ENCODE data around the gene AFF2.

Gene AFF2

DNA sequence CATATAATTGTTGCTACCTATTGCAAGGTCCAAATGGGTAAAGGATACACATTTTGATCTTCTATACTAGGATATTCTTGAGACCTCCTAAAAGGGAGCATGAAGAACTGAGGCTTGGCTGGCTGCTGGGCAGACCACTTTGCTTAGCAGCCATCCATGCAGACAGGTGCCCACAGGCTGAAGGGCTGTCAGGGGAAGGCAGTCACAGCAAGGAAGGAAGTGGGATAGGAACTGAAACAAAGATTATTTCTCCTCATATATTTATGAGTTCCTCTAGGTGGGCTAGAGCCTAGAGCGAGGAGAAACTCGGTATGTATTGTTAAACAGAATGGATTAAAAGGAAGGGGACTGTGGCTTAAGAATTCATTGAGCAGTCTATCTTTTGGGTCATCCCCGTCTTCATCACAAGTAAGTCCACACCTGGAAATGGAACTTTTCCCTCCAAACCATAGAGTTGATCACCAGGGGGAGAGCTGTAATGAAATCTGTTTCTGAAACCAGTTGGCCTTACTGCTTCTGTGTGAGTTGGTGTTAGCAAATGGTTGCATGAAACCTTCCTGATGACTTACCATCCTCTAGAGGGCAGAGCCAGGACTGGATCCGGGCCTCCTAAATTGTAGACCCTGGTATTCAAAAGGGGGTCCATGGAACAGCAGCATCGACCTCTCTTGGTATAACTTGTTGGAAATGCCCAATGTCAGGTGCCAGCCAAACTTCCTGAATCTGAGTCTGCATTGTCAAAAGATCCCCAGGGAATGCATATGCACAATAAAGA, 42.3 kb downstream of the AFF2 start:
- H3K27ac ChIP-seq: peak overlapping the region; percentile 33; the same call in 1 of the 2 replicates
- peaks cover 100% of the 10 kb centered on the region for H4K20me1 ChIP-seq

DNA sequence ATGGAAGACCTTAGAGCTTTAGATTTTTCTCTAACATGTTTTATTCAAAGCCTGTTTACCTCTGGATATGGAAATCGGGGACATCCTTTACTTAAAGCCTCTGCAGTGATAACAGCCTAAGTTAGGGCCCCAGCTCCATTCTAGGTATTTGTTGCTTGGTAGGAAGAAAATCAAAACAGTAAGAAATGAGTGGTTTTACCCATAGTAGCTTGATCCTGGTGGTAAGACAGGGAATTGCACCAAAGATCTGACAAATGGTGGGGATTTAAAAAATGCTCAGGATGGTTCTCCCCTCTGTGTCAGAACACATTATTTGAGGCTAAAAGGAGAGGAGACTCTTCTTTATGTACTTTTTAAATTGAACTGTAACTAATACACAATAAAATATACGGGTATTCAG, 52.4 kb downstream of the AFF2 start:
- H3K27ac ChIP-seq: no peak overlapping the region
- H3K9ac ChIP-seq: no peak overlapping the region
- H3K36me3 ChIP-seq: peaks cover 73% of the 10 kb centered on the region
- peaks cover 53% of the 10 kb centered on the region for H3K9me3 ChIP-seq
- H4K20me1 ChIP-seq: peaks cover 100% of the 10 kb centered on the region
- no peak for TF ChIP-seq Cebpa-rat (IDR thresholded peaks at IDR 0.05)
- H3K4me2 ChIP-seq: no peak overlapping the region
- no peak overlapping the region for H3K4me3 ChIP-seq
- no peaks in the 10 kb centered on the region for H3K27me3 ChIP-seq
- peaks cover 47% of the 10 kb centered on the region for H3K4me1 ChIP-seq

More for the DNA sequence above, 42.3 kb downstream of the AFF2 start:
- TF ChIP-seq Cebpa-rat (IDR thresholded peaks at IDR 0.05): no peak
- Histone ChIP-seq H3K27me3 (no peaks in the 10 kb centered on the region), H3K4me2 (peak overlapping the region; percentile 67), H3K4me1 (peaks cover 94% of the 10 kb centered on the region), H3K9me3 (peaks cover 13% of the 10 kb centered on the region), H3K9ac (peak overlapping the region; percentile 1; the same call in 1 of the 2 replicates), H3K4me3 (0 out of 2 replicates have a peak overlapping the region, but pooled peaks have one; percentile 25), H3K36me3 (peaks cover 39% of the 10 kb centered on the region; the same call in 1 of the 2 replicates)

DNA sequence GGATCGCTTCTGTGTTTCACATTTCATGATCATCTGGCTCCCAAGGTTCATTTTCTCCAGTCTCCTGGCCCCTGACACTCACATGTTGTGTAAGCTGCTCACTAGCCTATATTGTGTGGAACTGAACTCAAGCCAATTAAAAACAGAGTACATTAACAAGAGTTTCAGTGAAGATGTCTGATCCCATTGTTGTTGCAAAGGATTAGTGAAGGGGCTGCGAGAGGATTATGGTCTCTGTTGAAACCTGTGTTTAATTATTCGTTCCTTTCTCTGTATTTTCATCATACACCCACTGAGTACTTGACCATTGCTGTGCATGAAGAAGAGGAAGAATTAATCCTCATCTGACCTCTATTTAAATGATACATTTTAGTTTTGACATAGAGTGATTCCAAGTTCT, 54.7 kb downstream of the AFF2 start:
- Histone ChIP-seq H3K4me3 (no peak overlapping the region), H3K9ac (no peak overlapping the region), H3K27me3 (no peaks in the 10 kb centered on the region), H3K4me2 (no peak overlapping the region), H3K36me3 (peaks cover 86% of the 10 kb centered on the region), H3K9me3 (peaks cover 70% of the 10 kb centered on the region), H3K27ac (no peak overlapping the region), H3K4me1 (peaks cover 24% of the 10 kb centered on the region), H4K20me1 (peaks cover 93% of the 10 kb centered on the region)
- TF ChIP-seq Cebpa-rat (IDR thresholded peaks at IDR 0.05): no peak

DNA sequence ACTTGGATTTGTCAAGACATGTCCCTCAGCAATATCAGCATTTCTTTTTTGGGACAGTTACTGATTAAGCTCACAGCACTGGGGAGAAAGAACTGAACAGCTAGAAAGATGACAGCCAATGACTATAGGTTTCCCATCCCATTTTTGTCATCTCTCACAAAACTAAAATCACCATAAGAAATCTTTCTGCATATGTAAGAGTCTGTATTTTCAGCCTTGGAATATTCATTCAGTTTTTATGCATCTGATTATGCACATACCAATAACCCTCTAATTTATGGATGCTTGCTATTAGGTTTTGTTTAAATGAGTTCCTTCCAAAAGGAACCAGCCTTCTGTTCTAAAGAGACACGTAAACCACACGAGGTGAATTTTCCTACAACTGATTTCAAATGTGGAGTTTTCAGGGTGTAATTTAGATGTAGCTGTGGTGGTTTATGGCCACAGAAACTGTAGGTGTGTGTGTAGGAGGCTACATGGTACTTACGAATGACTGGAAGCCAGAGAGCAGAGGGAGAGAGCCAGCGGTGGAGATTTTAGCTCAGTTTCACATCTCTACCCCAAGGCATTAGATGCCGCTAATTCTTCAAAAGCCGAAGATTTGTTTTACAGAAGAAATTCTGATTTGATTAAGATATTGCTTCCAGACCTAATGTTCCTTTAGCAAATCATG, 55.3 kb downstream of the AFF2 start:
- no peak overlapping the region for H3K4me2 ChIP-seq
- TF ChIP-seq Cebpa-rat (IDR thresholded peaks at IDR 0.05): no peak
- no peak overlapping the region for H3K9ac ChIP-seq
- no peaks in the 10 kb centered on the region for H3K27me3 ChIP-seq
- peaks cover 73% of the 10 kb centered on the region for H3K9me3 ChIP-seq
- peaks cover 17% of the 10 kb centered on the region for H3K4me1 ChIP-seq
- H3K27ac ChIP-seq: no peak overlapping the region
- H4K20me1 ChIP-seq: peaks cover 90% of the 10 kb centered on the region
- no peak overlapping the region for H3K4me3 ChIP-seq
- peaks cover 89% of the 10 kb centered on the region for H3K36me3 ChIP-seq

GRCh38 chrX:148556498-148556897, 56.1 kb downstream of the AFF2 start:
- H4K20me1 ChIP-seq: peaks cover 90% of the 10 kb centered on the region
- no peak overlapping the region for H3K4me2 ChIP-seq
- H3K27me3 ChIP-seq: no peaks in the 10 kb centered on the region
- TF ChIP-seq Cebpa-rat (IDR thresholded peaks at IDR 0.05): no peak
- H3K4me1 ChIP-seq: peaks cover 10% of the 10 kb centered on the region
- no peak overlapping the region for H3K9ac ChIP-seq
- peaks cover 90% of the 10 kb centered on the region for H3K36me3 ChIP-seq
- H3K9me3 ChIP-seq: peaks cover 76% of the 10 kb centered on the region
- H3K27ac ChIP-seq: no peak overlapping the region
- H3K4me3 ChIP-seq: no peak overlapping the region

GRCh38 chrX:148562846-148563245, 62.4 kb downstream of the AFF2 start:
- H3K9ac ChIP-seq: no peak overlapping the region
- no peaks in the 10 kb centered on the region for H3K27me3 ChIP-seq
- H4K20me1 ChIP-seq: peaks cover 90% of the 10 kb centered on the region
- H3K4me3 ChIP-seq: no peak overlapping the region
- H3K4me1 ChIP-seq: peaks cover 33% of the 10 kb centered on the region
- 0 out of 2 replicates have a peak overlapping the region, but pooled peaks have one; percentile 7 for H3K27ac ChIP-seq
- 0 out of 2 replicates have a peak overlapping the region, but pooled peaks have one; percentile 3 for H3K4me2 ChIP-seq
- no peak for TF ChIP-seq Cebpa-rat (IDR thresholded peaks at IDR 0.05)
- H3K9me3 ChIP-seq: peaks cover 35% of the 10 kb centered on the region
- peaks cover 55% of the 10 kb centered on the region for H3K36me3 ChIP-seq

GRCh38 chrX:148567229-148567628, 66.8 kb downstream of the AFF2 start:
- Histone ChIP-seq H3K36me3 (peaks cover 36% of the 10 kb centered on the region), H3K27ac (no peak overlapping the region), H3K4me1 (peaks cover 49% of the 10 kb centered on the region), H3K4me2 (peak overlapping the region; percentile 38; the same call in 1 of the 2 replicates), H3K4me3 (no peak overlapping the region), H3K27me3 (no peaks in the 10 kb centered on the region), H3K9ac (no peak overlapping the region), H4K20me1 (peaks cover 99% of the 10 kb centered on the region), H3K9me3 (peaks cover 27% of the 10 kb centered on the region)
- TF ChIP-seq Cebpa-rat (IDR thresholded peaks at IDR 0.05): no peak

- Histone ChIP-seq H3K9ac (no peak overlapping the region), H3K4me1 (peaks cover 49% of the 10 kb centered on the region), H3K4me3 (no peak overlapping the region), H4K20me1 (peaks cover 99% of the 10 kb centered on the region), H3K27me3 (no peaks in the 10 kb centered on the region), H3K4me2 (peak overlapping the region; percentile 38; the same call in 1 of the 2 replicates), H3K9me3 (peaks cover 29% of the 10 kb centered on the region), H3K36me3 (peaks cover 31% of the 10 kb centered on the region), H3K27ac (no peak overlapping the region)
- TF ChIP-seq Cebpa-rat (IDR thresholded peaks at IDR 0.05): no peak
These were observed 67.4 kb downstream of the AFF2 start for GRCh38 chrX:148567779-148568178.

DNA sequence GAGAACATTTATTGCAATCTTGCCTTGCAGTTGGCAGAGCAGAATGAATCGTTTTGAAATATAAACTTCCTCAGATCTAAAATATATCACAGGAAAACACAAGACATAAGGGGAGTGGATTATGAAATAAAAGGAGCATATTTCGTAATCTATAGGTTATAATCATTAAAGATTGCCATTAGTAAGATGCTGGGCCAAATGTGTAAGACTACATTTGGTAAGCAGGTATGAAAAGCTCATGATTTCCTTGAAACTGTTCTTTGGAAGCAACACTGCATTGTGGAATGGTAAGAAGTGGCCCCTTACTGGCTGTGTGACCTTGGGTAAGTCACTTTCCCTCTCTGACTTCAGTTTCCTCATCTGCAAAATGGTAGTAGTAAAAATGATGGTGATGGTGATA, 68.3 kb downstream of the AFF2 start:
- Histone ChIP-seq H3K9me3 (peaks cover 33% of the 10 kb centered on the region), H3K9ac (no peak overlapping the region), H3K27ac (no peak overlapping the region), H3K4me3 (no peak overlapping the region), H3K36me3 (peaks cover 23% of the 10 kb centered on the region; the same call in 1 of the 2 replicates), H3K4me2 (no peak overlapping the region), H3K27me3 (no peaks in the 10 kb centered on the region), H3K4me1 (peaks cover 51% of the 10 kb centered on the region), H4K20me1 (peaks cover 99% of the 10 kb centered on the region)
- TF ChIP-seq Cebpa-rat (IDR thresholded peaks at IDR 0.05): no peak

GRCh38 chrX:148572337-148572736, 71.9 kb downstream of the AFF2 start:
- no peak overlapping the region for H3K27ac ChIP-seq
- TF ChIP-seq Cebpa-rat (IDR thresholded peaks at IDR 0.05): no peak
- no peaks in the 10 kb centered on the region for H3K27me3 ChIP-seq
- H3K9ac ChIP-seq: no peak overlapping the region
- H3K4me1 ChIP-seq: peaks cover 76% of the 10 kb centered on the region
- peaks cover 17% of the 10 kb centered on the region; the same call in 1 of the 2 replicates for H3K36me3 ChIP-seq
- peaks cover 28% of the 10 kb centered on the region for H3K9me3 ChIP-seq
- peaks cover 99% of the 10 kb centered on the region for H4K20me1 ChIP-seq
- no peak overlapping the region for H3K4me3 ChIP-seq
- H3K4me2 ChIP-seq: peak overlapping the region; percentile 49
